Stimulated activated CD4-positive, alpha-beta T cell treated with anti-CD3 and anti-CD28 coated beads, Interleukin-2, amount 100 ng/mL, for 4 hours (primary cell): Measurements from ENCODE around the gene SLC9A5.

ENCODE experiments used
- DNase-seq: peaks from one replicate; pipeline ENCODE4 v3.0.0-alpha.2; 2020; ENCODE audit warnings: low read depth

Gene SLC9A5

DNA sequence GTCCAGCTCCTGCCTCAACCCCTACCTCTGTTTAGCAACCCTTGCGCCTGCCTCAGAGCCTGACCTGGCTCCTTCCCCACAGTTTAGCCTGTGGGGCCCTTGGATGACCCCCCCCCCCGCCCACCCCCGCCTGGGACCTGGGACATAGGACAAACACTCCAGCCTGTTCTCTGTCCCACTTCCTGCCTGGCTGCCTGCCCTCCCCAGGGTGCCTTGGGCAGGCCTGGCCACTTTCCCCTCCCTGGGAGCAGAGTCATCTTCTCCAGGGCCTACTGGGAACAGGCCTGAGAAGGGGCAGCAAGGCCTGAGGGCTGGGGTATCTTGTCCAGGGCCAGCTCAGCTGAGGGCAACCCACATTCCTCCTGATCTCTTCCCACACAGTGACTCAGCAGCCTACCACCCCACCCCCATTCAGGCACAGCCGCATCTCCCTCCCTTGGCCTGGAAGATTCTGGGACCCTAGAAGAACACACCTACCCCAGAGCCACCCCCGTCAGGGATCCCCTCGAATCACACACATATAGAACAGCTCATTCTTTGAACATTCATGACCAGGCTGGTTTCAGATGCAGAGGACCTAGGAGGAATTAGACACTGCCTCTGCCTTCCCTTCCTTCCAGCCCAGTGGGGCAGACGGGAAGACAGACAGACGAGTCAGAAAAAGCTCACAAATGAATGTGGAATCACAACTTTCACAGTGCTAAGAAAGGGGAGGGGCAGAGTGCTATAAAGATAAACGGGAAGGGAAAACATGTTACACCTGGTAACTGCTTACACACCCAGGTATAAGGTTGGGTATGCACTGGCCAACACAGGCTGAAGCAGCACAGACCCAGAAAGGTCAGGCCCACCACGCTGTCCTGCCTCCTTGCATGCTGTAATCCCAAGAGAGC is 7.5 kb upstream of the SLC9A5 start:
- no peak for DNase-seq

DNA sequence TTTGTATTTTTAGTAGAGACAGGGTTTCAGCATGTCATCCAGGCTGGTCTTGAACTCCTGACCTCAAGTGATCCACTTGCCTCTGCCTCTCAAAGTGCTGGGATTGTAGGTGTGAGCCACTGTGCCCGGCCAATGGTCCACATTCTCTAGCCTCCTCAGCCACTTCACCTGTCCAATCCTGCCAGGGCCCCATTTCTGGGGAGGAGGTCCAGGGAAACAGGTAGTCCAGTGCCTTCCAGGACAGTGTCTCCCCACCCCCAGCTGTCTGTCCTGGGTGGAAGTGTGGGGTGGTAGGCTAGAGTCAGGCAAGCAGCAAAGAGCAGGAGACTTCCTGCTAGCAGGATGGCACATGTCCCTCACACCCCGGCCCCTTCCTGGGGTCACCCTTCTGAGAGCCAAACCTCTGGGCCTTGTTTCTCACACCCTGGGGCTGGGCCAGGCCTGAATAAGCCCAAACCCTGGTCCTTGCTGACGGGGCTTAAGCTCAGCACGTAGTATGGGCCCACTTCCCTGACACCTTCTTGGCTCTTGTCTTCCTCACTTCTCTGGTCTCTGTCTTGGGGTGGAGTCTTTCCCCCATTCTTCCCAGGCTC is 6.5 kb upstream of the SLC9A5 start:
- no peak for DNase-seq

DNA sequence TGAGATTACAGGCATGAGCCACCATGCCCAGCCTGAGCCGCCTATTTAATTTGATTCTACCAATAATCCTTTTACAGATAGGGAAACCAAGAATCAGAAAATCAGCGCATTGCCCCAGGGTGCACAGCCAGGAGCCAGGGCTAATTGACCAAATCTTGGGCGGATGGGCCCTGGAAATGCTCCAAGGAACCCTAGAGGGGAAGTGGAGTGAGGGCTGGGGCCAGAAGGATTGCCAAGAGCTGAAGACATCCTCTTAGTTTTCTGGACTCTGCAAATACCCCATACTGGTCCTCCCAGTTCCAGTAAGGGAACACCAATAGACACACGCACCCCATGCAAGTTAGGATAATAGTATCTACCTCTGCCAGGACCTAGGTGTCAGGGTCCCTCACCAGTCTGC is 5.3 kb upstream of the SLC9A5 start:
- DNase-seq: no peak

DNA sequence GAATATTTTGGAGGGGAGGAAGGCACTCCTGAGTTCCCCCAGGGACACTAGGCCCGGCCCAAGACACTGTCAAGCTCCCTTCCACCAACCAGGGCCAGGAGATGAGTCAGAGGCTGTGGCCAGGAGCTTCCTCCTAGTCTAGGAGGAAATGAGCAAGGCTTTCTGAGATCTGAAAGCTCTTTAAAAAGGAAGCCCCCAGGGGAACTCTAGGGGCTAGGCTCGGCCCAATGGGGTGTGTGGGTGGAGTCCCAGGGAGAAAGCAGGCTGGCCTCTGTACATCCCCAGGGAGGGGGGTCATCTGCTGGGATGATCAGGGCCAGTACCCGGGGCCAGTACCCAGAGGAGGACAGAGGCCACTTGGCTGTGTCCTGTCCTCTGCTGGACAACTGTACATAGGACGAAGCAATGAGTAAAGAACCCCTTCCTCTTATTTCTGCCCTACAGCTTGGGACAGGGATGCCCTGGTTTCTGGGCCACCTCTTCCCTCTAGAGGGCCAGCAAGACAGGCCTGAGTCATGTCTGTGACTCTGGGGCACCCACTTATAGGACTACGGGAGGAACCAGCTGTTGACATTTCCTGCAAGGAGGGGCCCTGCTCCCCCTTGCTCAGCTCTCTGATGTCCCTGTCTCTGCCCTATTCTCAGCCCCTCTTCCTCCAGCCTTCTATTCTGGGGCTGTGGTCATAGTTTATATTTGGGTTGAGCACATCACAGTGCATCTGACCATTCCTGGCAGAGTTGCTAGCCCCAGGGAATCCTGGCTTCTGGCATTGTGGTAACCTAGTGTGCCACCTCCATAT is 4.2 kb upstream of the SLC9A5 start:
- DNase-seq: peak; percentile 66

DNA sequence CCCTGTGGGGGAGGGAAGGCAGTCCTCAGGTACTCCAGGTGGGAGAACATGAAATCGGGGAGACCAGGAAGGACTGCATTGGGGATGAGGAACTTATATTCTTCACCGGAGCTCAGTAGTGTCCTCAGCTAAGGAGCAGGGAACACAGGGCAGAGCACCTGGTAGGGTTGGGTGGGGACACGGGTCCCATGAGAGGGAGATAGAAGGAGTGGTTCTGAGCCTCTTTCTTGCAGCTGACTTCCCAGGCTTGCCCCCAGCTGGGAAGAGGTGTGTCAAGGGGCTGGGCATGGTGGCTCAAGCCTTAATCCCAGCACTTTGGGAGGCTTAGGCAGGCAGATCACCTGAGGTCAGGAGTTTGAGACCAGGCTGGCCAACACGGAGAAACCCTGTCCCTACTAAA is 3.6 kb upstream of the SLC9A5 start:
- DNase-seq: no peak

DNA sequence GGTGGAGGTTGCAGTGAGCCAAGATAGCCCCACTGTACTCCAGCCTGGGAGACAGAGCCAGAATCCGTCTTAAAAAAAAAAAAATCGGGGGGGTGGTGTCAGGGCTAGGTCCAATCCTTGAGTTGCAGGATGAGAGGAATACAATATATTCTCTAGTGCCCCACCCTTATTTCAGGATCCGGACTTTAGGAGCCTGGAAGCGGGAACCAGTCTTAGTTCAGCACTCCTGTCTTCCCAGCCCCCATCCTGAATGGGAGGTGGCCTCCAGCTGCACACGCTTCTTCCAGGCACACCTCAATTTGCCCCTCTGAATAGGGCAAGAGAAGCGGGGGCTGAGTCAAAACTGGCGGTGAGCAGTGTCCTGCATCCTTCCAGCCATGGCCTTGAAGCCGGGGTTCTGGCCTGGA is 3.1 kb upstream of the SLC9A5 start:
- no peak for DNase-seq

DNA sequence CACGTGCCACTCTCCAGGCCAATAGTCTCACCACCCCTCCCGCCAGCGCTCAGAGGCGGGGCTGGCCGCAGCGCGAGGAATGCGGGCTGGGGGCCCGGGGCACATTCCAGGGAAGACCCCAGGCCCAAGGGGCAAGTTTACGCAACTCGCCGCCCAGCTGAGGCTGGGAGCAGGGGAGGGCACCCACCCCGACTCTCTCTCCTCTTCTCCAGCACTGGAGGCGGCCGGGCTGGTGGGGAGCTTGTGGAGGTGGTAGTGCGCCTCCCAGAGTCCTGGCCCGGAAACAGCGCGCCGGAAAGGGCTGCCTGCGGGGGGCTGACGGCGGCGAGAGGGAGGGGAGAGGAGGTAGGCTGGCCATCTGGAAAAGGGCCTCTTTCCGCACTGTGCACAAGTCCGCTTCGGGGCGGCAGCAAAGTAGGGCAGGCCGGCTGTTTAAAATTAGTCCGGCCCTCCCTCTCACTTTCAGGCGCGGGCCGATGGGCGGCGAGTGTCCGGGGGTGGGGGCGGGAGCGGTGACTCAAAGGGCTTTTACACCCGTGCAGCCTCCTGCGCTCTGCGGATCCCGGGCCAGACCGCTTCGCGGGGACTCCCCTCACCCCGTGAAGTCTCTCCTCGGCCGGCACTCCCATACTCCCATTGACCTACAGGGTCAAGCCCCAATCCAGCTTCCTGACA is 2.6 kb upstream of the SLC9A5 start:
- no peak for DNase-seq

DNA sequence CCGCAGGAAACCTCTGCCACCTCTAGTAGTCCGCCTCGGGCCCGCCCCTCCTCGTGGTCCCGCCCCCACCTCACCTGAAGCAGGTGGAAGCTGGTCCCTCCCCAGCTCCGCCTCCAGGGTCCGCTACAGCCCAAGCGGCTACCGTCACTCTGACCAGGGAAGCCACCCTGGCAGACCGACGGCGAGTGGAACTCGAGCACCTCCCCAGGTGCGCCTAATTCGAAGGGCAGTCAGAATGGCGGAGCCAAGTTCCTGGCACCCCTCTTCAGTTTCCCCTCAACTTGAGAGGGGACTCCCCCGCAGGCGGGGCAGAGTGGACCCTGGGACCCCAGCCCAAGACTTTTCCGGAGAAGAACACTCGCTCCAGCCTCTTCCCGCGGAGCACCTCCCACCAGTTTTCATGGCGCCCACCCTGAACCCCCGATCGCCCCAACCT is 2.0 kb upstream of the SLC9A5 start:
- no peak for DNase-seq

DNA sequence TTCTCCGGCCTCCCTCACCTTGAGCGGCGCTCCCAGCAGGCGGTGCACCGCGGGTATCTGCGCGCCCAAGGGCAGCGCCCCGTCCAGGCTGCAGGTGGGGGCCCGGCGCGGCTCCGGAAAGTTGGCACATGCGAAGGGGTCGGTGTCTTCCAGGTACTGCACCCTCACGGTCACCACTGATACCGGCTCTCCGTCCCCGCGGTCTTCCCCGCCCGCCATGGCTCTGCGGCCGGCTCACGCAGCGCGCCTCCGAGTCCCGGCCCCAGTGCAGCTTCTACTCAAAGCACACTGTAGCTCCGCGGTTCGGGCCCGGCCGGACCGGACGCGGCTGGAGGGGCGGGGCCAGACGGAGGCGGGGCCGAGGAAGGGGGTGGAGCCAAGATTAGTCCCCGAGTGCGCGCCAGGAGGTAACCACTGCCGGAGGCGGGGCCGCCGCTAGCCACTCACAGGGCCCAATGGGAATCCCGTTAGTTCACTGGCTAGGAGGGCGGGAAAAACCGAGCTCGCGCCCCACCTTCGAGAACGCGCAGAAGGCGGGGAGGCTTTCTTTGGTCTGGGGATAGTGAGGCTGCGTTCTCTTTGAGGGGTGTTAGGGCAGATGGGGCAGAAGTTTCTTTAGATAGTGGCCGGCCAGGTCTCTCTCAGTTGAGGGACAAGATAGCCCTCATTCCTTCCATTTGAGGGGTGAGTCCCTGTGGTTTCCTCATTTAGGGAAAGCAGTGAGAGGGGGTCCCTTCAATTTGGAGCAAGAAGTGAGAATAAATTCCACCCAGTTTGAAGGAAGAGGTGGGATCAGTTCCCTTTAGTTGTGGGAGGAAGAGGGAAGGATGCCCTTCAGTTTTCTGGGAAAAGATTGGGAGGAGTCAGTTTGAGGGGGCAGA is 1.3 kb upstream of the SLC9A5 start, which contains the start of gene FHOD1:
Gene FHOD1 (minus strand): TSS at position 290 of the 881 bp plus-strand sequence. CDS start 71 bp downstream, at position 219.
- DNase-seq: peak; percentile 92

DNA sequence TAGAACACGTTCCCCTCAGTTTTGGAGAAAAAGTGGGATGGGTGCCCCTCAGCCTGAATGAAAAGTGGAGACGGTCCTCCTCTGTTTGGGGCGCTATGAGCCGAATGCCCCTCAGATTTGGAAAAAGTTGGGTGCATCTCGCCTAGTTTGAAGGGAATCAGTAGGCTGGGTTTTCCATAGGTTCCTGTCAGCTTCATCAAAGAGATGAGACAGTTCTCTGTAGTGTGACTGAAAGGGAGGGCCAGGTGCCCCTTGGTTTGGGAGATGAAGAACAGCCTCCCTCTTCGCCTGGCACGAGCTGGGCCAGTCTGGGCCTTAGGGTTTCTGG is 742 bp upstream of the SLC9A5 start:
- DNase-seq: no peak

DNA sequence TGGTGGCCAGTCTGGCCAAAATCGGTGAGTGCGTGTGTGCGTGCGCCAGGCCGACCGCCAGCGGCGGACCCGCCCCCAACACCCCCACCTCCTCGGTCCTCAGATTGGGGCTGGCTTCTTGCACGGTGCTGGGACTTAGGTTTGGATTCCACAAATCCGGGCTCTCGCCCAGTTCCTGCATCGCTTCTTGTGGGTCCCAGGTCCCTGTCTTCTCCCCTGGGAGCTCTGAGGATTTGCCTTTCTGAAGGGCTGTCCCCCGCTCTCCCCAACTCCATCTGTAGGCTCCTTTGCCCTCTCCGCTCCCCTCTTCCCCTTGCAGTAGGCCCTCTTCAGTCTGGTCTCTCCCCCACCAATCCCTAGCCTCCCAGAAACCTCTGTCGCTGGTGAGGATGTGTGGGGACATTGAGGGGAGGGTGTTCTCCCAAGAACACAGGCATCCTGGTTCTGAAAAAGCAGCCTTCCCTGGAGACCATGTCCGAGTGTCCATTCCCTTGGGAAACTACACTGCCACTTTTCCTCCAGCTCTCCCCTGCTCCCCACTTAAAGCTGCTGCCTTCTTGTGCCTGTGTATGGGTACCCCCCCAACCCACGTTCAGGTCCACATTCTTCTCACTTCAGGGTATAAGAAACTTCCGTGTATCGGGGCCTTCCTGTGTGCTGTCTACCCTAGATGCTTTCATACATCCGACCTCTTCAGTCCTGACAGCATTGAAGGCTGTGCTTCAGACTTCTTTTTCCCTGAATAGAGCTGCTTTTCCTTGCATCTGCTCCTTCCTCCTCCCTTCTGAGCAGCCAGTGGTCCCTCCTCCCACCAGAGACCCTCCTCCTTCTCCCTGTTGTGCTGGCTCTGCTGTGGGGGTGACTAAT is 632 bp downstream of the SLC9A5 start:
- DNase-seq: no peak

DNA sequence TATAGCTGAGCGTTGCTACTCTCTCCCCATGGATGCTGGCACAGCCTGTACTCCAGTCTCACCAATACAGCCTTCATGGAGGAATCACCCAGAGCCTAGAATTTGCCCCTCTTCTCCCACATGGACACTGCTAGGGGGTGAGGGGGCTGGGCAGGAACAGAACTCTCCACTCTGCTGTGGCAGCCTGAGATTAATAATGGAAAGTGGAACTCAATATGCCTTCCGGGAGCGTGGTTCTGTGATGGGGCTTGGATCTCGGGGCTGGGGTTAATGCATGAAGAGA is 1.2 kb downstream of the SLC9A5 start:
- no peak for DNase-seq

DNA sequence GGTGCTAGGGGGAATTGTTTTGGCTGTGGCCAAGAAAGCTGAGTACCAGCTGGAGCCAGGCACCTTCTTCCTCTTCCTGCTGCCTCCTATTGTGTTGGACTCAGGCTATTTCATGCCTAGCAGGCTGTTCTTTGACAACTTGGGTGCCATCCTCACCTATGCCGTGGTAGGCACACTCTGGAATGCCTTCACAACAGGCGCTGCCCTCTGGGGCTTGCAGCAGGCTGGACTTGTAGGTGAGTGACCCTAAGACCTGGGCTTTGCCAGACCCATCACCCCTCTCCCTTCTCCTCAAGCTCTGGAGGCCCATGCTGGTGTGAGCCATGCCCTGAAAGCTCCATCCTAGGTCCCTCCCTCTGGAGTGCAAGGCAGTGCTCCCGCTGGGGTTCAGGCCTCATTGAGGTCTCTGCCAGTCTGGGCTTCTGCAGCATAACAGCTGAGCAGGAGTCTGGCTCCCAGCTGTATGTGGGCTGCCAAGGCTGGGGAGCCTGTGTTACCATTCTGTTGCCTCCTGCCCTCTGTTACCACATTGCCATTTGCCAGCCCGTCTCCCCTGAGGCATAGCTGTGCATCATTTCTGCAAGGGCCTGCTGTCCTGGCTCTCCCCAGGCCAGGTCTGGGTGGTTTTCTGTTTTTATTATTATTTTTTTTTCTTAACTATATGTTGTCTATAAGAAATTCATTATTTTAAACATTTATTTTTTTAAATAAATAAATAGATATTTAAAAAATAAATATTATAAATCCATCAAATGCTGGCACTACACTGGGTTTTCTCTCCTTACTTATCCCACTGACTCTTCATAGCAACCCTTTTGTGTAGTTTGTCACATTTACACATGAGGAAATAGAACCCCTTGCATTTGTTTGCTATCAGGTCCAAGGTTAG is 4.1 kb downstream of the SLC9A5 start:
- DNase-seq: no peak

DNA sequence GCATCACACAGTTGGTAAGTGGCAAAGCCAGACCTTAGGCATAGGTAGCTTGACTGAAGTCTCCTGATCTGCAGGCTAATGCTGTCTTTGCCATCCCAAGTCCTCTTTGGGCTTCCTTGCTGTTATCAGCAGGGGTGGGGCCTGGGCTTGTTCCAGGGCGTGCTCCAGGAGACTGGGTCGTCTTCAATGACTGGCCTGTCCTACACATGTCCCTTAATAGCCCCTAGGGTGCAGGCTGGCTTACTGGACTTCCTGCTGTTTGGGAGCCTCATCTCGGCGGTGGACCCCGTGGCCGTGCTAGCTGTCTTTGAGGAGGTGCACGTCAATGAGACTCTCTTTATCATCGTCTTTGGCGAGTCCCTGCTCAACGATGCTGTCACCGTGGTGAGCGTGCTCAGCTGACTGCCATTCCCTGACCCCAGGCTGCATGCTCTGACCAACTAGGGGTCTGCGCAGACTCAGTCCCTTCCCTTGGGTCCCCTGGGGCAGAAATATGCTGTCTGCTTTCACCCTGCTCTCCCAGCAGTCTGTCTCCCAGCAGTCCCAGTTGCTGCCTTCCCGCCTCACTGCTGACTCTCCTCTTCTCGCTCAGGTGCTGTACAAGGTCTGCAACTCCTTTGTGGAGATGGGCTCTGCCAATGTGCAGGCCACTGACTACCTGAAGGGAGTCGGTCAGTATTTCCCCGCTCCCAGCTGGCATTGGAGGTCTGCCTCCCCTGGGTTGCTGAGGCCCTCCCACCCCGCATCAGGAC is 6.2 kb downstream of the SLC9A5 start:
- DNase-seq: no peak

DNA sequence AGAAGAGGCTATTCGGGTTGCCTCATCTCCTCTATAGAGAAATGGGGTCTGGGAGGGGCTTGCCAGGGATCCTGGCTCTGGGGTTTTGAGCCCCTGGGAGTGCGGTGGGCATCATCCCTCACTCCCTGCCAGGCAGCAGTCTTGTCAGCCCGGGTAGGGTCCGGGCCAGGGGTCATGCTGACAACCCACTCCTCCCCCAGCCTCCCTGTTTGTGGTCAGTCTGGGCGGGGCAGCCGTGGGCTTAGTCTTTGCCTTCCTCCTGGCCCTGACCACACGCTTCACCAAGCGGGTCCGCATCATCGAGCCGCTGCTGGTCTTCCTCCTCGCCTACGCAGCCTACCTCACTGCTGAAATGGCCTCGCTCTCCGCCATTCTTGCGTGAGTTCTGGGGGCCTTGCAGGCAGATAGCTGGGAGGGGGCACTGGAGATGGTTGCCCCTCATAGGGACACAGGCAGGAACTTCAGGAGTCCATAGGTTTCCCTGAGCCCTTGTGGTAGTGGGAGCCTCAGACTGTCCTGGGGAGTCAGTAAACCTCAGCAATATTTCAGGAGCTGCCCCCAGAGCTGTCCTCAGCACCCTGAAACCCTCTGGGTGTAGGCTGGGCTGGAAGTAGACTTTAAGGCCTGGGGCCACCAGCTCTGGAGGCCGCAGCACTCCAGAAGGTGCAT is 6.9 kb downstream of the SLC9A5 start:
- no peak for DNase-seq

DNA sequence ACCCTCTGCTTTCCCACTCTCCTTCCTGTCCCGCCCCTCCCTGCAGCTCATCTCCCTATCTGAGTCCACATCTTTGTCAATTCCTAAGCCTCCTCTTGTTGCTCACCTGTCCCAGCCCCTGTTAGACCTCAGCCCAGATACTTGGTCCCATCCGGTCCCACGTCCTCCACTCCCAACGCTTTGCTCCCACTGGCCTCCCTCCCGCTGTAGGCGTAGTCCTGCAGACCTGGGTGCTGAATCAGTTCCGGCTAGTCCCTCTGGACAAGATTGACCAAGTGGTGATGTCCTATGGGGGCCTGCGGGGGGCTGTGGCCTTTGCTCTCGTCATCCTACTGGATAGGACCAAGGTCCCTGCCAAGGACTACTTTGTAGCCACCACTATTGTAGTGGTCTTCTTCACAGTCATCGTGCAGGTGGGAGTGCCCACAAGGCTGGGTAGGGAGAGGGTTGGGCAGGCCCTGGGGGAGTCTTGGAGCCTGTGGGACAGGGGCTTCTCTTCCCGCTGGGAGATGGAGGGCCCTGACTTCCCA is 8.0 kb downstream of the SLC9A5 start:
- DNase-seq: no peak

DNA sequence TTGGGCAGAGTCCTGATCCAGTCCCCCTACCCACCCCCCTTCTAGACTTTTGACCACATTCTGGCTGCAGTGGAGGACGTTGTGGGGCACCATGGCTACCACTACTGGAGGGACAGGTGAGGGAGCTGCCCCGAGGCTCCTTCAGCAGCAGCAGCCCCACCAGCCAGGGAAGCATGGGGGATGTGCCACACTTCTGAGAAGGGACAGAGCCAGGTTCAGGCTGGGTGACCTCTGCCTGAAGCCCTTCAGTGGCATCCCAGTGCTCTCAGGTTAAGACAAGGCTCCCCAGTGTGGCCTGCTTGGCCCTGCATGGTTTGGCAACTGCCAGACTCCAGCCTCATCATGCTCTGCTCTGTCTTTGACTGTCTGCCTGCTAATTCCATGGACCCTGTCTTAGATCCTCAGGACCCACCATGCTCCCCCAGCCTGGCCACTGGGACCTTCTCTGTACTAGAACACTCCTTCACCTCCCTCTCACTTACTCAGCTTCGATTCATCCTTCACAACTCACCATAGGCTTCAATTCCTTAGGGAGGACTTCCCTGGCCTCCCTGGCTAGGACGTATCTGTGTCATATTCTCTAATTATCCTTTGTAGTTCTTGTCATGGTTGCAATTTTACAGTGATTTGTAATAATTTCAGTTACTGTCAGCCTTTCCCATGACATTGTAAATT is 8.8 kb downstream of the SLC9A5 start:
- no peak for DNase-seq
